Natural killer cell (primary cell): Measurements from ENCODE around the gene ZNF587. TPM values are rescaled to one million over a fixed set of nuclear protein-coding genes. Genes with fewer than 3 reads are reported as not detected.
"Not testable (repeated sequence)": the region's sequence is repeated elsewhere in the genome, so short reads cannot be mapped to it uniquely, and the experiment has no call there.

Experiments used
- ATAC-seq, 3 donors: fragments of 150-1000 bp in 2 of 3; fragments of 200-7000 bp in 1 of 3; cut with Tn5 transposase; 1 replicate in 1 of 3; 2 replicates in 2 of 3; pipeline ENCODE4 v1.10.0; 2021; ENCODE audit warnings: mild to moderate bottlenecking in 2 of 3, moderate library complexity in 2 of 3
- DNase-seq, 2 donors: peaks; one replicate each; pipeline versions ENCODE4 v3.0.0 to v3.0.0-alpha.2; 2013 to 2021; ENCODE audit warnings: mixed read lengths in 1 of 2
- H3K27ac ChIP-seq: one replicate; pipeline ENCODE4 v1.5.1; 2013; ENCODE audit warnings: mild to moderate bottlenecking, low read length
- H3K27me3 ChIP-seq: one replicate; pipeline ENCODE4 v1.6.1; 2013; ENCODE audit warnings: low read length; ENCODE audit not compliant: control insufficient read depth, insufficient read depth
- H3K36me3 ChIP-seq: one replicate; pipeline ENCODE4 v1.6.1; 2013; ENCODE audit warnings: low read length; ENCODE audit not compliant: control insufficient read depth, insufficient read depth
- H3K4me1 ChIP-seq: one replicate; pipeline ENCODE4 v1.6.1; 2013; ENCODE audit warnings: low read length; ENCODE audit not compliant: control insufficient read depth, insufficient read depth
- H3K4me3 ChIP-seq: one replicate; pipeline ENCODE4 v1.5.1; 2013; ENCODE audit warnings: low read length
- H3K9me3 ChIP-seq: one replicate; pipeline ENCODE4 v1.6.1; 2013; ENCODE audit warnings: low read length; ENCODE audit not compliant: control insufficient read depth, insufficient read depth
- H3K27ac Mint-ChIP-seq, 2 donors: one replicate each; pipeline ENCODE4 v1.8.0; 2022; ENCODE audit warnings: mild to moderate bottlenecking in 2 of 2, mixed read lengths in 2 of 2, moderate library complexity in 1 of 2
- H3K27me3 Mint-ChIP-seq, 2 donors: one replicate each; pipeline ENCODE4 v1.8.0; 2022; ENCODE audit warnings: low read depth in 2 of 2, mixed read lengths in 2 of 2
- H3K36me3 Mint-ChIP-seq: one replicate; pipeline ENCODE4 v1.8.0; 2022; ENCODE audit warnings: mixed read lengths
- H3K4me1 Mint-ChIP-seq, 2 donors: one replicate each; pipeline ENCODE4 v1.8.0; 2022; ENCODE audit warnings: mixed read lengths in 2 of 2
- H3K4me3 Mint-ChIP-seq: one replicate; pipeline ENCODE4 v1.8.0; 2022; ENCODE audit warnings: mild to moderate bottlenecking, moderate library complexity, mixed read lengths
- H3K9me3 Mint-ChIP-seq, 2 donors: one replicate each; pipeline ENCODE4 v1.8.0; 2022; ENCODE audit warnings: mixed read lengths in 2 of 2
- WGBS: methylation state at CpG from one replicate; pipeline ENCODE4 v1.1.7; 2013; ENCODE audit warnings: missing lambda C conversion rate; ENCODE audit not compliant: insufficient coverage; 5-methylcytosine and 5-hydroxymethylcytosine counted together
- intact Hi-C: fragments of 100-400 bp; cut with micrococcal nuclease; formaldehyde crosslinking; loops from one replicate; pipeline ENCODE4 v1.14.2; 2022
- total RNA-seq, 4 donors: library from RNA; stranded (reverse); fragments of 120-200 nt in 1 of 4; gene quantifications; one replicate each; pipeline versions ENCODE4 v1.2.3 to v1.2.4, GENCODE V29; 2013 to 2022
- TF ChIP-seq, protein P1 (sequence below): fragments of 200-600 bp; IDR thresholded peaks from one replicate; pipeline ENCODE4 v1.8.0; 2022; ENCODE audit warnings: antibody characterized with exemption

ZNF587 gene
- total RNA-seq, 3 donors from 2014 or later (not counting 1 experiment from before 2014, with no cell fraction given): 54.9 to 58.9 (median 55.1) TPM

DNA sequence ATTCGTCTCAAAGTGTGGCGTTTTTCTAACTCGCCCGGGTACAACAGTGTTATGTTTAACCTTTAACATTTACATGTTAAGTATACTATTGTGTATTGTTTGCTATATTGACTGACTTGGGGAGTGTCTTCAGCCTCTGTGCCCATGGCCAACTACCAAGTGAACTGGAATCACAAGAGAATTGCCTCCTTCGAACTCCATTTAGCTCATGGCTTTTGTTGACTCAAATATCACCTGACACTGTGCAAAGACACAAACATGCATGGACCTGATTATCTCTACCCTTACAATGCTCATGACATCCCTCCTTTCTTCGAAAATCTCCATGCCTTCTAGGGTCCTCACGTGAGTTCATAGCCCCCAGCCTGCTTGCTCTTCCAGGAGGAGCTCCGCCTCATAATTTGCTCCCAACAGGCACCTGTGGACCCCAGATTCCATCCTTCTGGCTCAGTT, 38.5 kb downstream of the ZNF587 start:
- intact Hi-C loops: loop anchor here (1.0 to 2.0 kb wide), 3 partner anchors 29 to 115 kb away; partner anchors contain the start of genes ZNF417, ZNF587 and ZNF606
- WGBS: 18% methylated on average over 6 of the region's 8 CpGs
- H3K4me3 Mint-ChIP-seq: peak overlapping the region; percentile 95
- H3K27ac ChIP-seq: peak overlapping the region; percentile 75
- TF ChIP-seq, protein P1, sequence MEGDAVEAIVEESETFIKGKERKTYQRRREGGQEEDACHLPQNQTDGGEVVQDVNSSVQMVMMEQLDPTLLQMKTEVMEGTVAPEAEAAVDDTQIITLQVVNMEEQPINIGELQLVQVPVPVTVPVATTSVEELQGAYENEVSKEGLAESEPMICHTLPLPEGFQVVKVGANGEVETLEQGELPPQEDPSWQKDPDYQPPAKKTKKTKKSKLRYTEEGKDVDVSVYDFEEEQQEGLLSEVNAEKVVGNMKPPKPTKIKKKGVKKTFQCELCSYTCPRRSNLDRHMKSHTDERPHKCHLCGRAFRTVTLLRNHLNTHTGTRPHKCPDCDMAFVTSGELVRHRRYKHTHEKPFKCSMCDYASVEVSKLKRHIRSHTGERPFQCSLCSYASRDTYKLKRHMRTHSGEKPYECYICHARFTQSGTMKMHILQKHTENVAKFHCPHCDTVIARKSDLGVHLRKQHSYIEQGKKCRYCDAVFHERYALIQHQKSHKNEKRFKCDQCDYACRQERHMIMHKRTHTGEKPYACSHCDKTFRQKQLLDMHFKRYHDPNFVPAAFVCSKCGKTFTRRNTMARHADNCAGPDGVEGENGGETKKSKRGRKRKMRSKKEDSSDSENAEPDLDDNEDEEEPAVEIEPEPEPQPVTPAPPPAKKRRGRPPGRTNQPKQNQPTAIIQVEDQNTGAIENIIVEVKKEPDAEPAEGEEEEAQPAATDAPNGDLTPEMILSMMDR: no peak
- peak overlapping the region; percentile 84 for H3K4me3 ChIP-seq
- H3K36me3 Mint-ChIP-seq: peaks cover 11% of the 10 kb centered on the region
- peaks cover 2% of the 10 kb centered on the region for H3K36me3 ChIP-seq
- H3K27me3 Mint-ChIP-seq: no peaks in the 10 kb centered on the region
- peaks cover 21% of the 10 kb centered on the region for H3K4me1 ChIP-seq
- peaks cover 22 to 28% of the 10 kb centered on the region in 2 donors for H3K4me1 Mint-ChIP-seq
- peak in 1 of 2 donors; percentile 5 for DNase-seq
- ATAC-seq: no peak
- no peaks in the 10 kb centered on the region for H3K27me3 ChIP-seq
- H3K27ac Mint-ChIP-seq: peak overlapping the region; percentile 89 to 91
- H3K9me3 Mint-ChIP-seq: no peaks in the 10 kb centered on the region
- H3K9me3 ChIP-seq: peaks cover 8% of the 10 kb centered on the region

- no peaks in the 10 kb centered on the region for H3K9me3 Mint-ChIP-seq
- intact Hi-C loops: loop anchor here (1.0 to 2.0 kb wide), 3 partner anchors 28 to 114 kb away; partner anchors contain the start of genes ZNF417, ZNF587 and ZNF606
Measured at GRCh38 chr19:57888560-57889231, 39.0 kb downstream of the ZNF587 start, which contains the start of gene ZNF814. ZNF814 (minus strand) TSS chr19:57889037; CDS start chr19:57888802, 235 bp downstream.

DNA sequence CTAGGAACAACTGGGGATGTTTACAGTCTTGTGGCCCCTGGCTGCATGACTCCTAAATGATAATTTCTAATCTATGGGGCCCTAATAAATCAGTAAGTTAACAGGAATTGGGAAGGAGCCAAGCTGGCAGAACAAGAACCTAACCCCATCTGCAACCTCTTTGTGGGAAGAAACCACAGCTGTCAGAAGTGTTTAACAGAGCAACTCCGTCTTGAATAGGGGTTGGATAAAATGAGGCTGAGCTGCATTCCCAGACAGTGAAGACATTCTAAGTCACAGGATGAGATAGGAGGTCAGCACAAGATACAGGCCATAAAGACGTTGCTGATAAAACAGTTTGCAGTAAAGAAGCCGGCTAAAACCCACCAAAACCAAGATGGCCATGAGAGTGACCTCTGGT, 41.0 kb downstream of the ZNF587 start:
- H3K9me3 Mint-ChIP-seq, DNase-seq, intact Hi-C loops, H3K27ac ChIP-seq, H3K27me3 ChIP-seq, H3K4me3 Mint-ChIP-seq, H3K36me3 ChIP-seq, H3K9me3 ChIP-seq, ATAC-seq, H3K27ac Mint-ChIP-seq, H3K4me3 ChIP-seq, H3K27me3 Mint-ChIP-seq: not testable (repeated sequence)
- 84% methylated on average over 3 of the region's 3 CpGs for WGBS
- Mint-ChIP-seq H3K36me3 (peaks cover 11% of the 10 kb centered on the region), H3K4me1 (peaks cover 22 to 28% of the 10 kb centered on the region in 2 donors)
- peaks cover 21% of the 10 kb centered on the region for H3K4me1 ChIP-seq

More at GRCh38 chr19:57888560-57889231, 39.0 kb downstream of the ZNF587 start, which contains the start of gene ZNF814:
- peak within 1 kb of the TSS; percentile 75 for H3K27ac ChIP-seq
- TF ChIP-seq, protein P1: no peak
- Mint-ChIP-seq H3K4me1 (peaks cover 22 to 28% of the 10 kb centered on the region in 2 donors), H3K36me3 (peaks cover 11% of the 10 kb centered on the region), H3K27me3 (no peaks in the 10 kb centered on the region), H3K27ac (peak within 1 kb of the TSS; percentile 89 to 91), H3K4me3 (peak within 1 kb of the TSS; percentile 95)
- H3K36me3 ChIP-seq: peaks cover 2% of the 10 kb centered on the region
- peaks cover 8% of the 10 kb centered on the region for H3K9me3 ChIP-seq
- H3K4me1 ChIP-seq: peaks cover 21% of the 10 kb centered on the region
- peak; percentile 93 to 97 (median 94) for ATAC-seq
- peak; percentile 82 to 84 for DNase-seq
- WGBS: 4% methylated on average over 43 of the region's 43 CpGs
- no peaks in the 10 kb centered on the region for H3K27me3 ChIP-seq
- peak within 1 kb of the TSS; percentile 84 for H3K4me3 ChIP-seq

- H3K27ac Mint-ChIP-seq: no peak overlapping the region
- Histone ChIP-seq H3K9me3 (peaks cover 2% of the 10 kb centered on the region), H3K36me3 (no peaks in the 10 kb centered on the region), H3K4me1 (no peaks in the 10 kb centered on the region), H3K27ac (no peak overlapping the region), H3K4me3 (no peak overlapping the region), H3K27me3 (no peaks in the 10 kb centered on the region)
- no peaks in the 10 kb centered on the region for H3K27me3 Mint-ChIP-seq
- DNase-seq: no peak
- no peaks in the 10 kb centered on the region for H3K9me3 Mint-ChIP-seq
- WGBS: 90% methylated on average over 5 of the region's 5 CpGs
- ATAC-seq: no peak
- TF ChIP-seq, protein P1: no peak
- H3K4me3 Mint-ChIP-seq: no peak overlapping the region
- no peaks in the 10 kb centered on the region for H3K36me3 Mint-ChIP-seq
- intact Hi-C loops: no loop called here
- H3K4me1 Mint-ChIP-seq: peaks cover 5 to 6% of the 10 kb centered on the region in 2 donors
Measured at GRCh38 chr19:57900311-57900710, 50.7 kb downstream of the ZNF587 start.
